Hepatocyte (in vitro differentiated cells): ENCODE data around the gene DIAPH1.

ENCODE experiments used
- CTCF ChIP-seq: fragments of 200-600 bp; sonication (generic); IDR thresholded peaks from 2 replicates; pipeline ENCODE4 v1.5.1; 2016; ENCODE audit warnings: antibody characterized with exemption, mild to moderate bottlenecking; ENCODE audit not compliant: poor library complexity
- EZH2 ChIP-seq: fragments of 200-600 bp; sonication (generic); IDR thresholded peaks from 2 replicates; pipeline ENCODE4 v1.6.1; 2016; ENCODE audit warnings: antibody characterized with exemption, mild to moderate bottlenecking, borderline replicate concordance

GRCh38 chr5:141479776-141480175 lies 139.0 kb downstream of the DIAPH1 start:
- TF ChIP-seq CTCF, result no peak
- no peak for TF ChIP-seq EZH2
